Sigmoid colon (tissue), 4 donors: ENCODE measurements around the gene ADK.

ENCODE experiments used
- CTCF ChIP-seq, 4 experiments: fragments of 450-650 bp in 3 of 4; fragments of 200-600 bp in 1 of 4; IDR thresholded peaks; one replicate each; pipeline ENCODE4 v1.5.1; 2016 to 2019; ENCODE audit warnings: antibody characterized with exemption in 4 of 4, mild to moderate bottlenecking in 3 of 4, moderate library complexity in 2 of 4
- EP300 ChIP-seq, 4 donors: sonication (generic); formaldehyde crosslinking; IDR thresholded peaks; one replicate each; pipeline ENCODE4 v1.6.1; 2017; ENCODE audit warnings: antibody characterized with exemption in 4 of 4
- POLR2A ChIP-seq, 2 donors: fragments of 450-650 bp; IDR thresholded peaks; one replicate each; pipeline ENCODE4 v1.6.1; 2016; ENCODE audit warnings: antibody characterized with exemption in 2 of 2, mild to moderate bottlenecking in 2 of 2, moderate library complexity in 2 of 2
- POLR2AphosphoS5 ChIP-seq, 4 donors: sonication (generic); formaldehyde crosslinking; IDR thresholded peaks; one replicate each; pipeline ENCODE4 v1.6.1; 2017; ENCODE audit warnings: antibody characterized with exemption in 4 of 4

GRCh38 chr10:74120911-74121310 is 30.1 kb upstream of the ADK start:
- no peak for TF ChIP-seq POLR2A (IDR thresholded peaks at IDR 0.05)
- TF ChIP-seq CTCF (IDR thresholded peaks at IDR 0.05) = no peak
- no peak for TF ChIP-seq EP300 (IDR thresholded peaks at IDR 0.05)
- TF ChIP-seq POLR2AphosphoS5 (IDR thresholded peaks at IDR 0.05) = no peak
